ENCODE measurements around the gene ZNF827.

The ZNF827 gene

GRCh38 chr4:145788755-145789154 is 149.9 kb downstream of the ZNF827 start:
- DNase-seq = peak; percentile 9

GRCh38 chr4:145786830-145787229 is 151.8 kb downstream of the ZNF827 start:
- no peak for DNase-seq

GRCh38 chr4:145786261-145786660 is 152.4 kb downstream of the ZNF827 start:
- DNase-seq = peak; percentile 60

- DNase-seq = no peak
Measured at GRCh38 chr4:145785391-145786008, 153.1 kb downstream of the ZNF827 start.

- no peak for DNase-seq
Measured at GRCh38 chr4:145784036-145784435, 154.6 kb downstream of the ZNF827 start.

- DNase-seq = no peak
Measured at GRCh38 chr4:145782756-145783155, 155.9 kb downstream of the ZNF827 start.

- no peak for DNase-seq
Measured at GRCh38 chr4:145781351-145781750, 157.3 kb downstream of the ZNF827 start.

GRCh38 chr4:145779319-145779801 is 159.3 kb downstream of the ZNF827 start:
- DNase-seq = no peak

GRCh38 chr4:145776208-145776607 is 162.4 kb downstream of the ZNF827 start:
- DNase-seq = no peak

GRCh38 chr4:145775406-145775805 is 163.2 kb downstream of the ZNF827 start:
- DNase-seq = no peak

GRCh38 chr4:145774473-145774872 is 164.2 kb downstream of the ZNF827 start:
- DNase-seq = no peak

- DNase-seq = no peak
Measured at GRCh38 chr4:145773581-145774234, 164.9 kb downstream of the ZNF827 start.

- DNase-seq = no peak
Measured at GRCh38 chr4:145772347-145772746, 166.3 kb downstream of the ZNF827 start.

GRCh38 chr4:145770124-145770523 is 168.5 kb downstream of the ZNF827 start:
- no peak for DNase-seq

GRCh38 chr4:145769450-145770037 is 169.1 kb downstream of the ZNF827 start:
- DNase-seq = no peak

- DNase-seq = no peak
Measured at GRCh38 chr4:145766273-145766672, 172.3 kb downstream of the ZNF827 start.

GRCh38 chr4:145763399-145763798 is 175.2 kb downstream of the ZNF827 start:
- DNase-seq = no peak

- no peak for DNase-seq
Measured at GRCh38 chr4:145762719-145763118, 175.9 kb downstream of the ZNF827 start.

GRCh38 chr4:145760961-145761929 is 177.4 kb downstream of the ZNF827 start:
- no peak for DNase-seq

GRCh38 chr4:145760176-145760575 is 178.4 kb downstream of the ZNF827 start:
- DNase-seq = no peak

- no peak for DNase-seq
Measured at GRCh38 chr4:145757188-145757587, 181.4 kb downstream of the ZNF827 start.

- DNase-seq = no peak
Measured at GRCh38 chr4:145756244-145756643, 182.4 kb downstream of the ZNF827 start.

- DNase-seq = no peak
Measured at GRCh38 chr4:145755802-145756201, 182.8 kb downstream of the ZNF827 start.
